ENCODE measurements around the gene OAF.

The OAF gene

GRCh38 chr11:120231963-120232362 is 21.1 kb downstream of the OAF start:
- no CpG with 5 or more reads among the region's 4 CpGs for WGBS (ENCODE audit: insufficient coverage, insufficient read length)
- no peak for DNase-seq (ENCODE audit: low read depth, low spot score)
- no peaks in the 10 kb centered on the region for H3K27me3 ChIP-seq (ENCODE audit: control insufficient read depth, insufficient read depth, low read length)

DNA sequence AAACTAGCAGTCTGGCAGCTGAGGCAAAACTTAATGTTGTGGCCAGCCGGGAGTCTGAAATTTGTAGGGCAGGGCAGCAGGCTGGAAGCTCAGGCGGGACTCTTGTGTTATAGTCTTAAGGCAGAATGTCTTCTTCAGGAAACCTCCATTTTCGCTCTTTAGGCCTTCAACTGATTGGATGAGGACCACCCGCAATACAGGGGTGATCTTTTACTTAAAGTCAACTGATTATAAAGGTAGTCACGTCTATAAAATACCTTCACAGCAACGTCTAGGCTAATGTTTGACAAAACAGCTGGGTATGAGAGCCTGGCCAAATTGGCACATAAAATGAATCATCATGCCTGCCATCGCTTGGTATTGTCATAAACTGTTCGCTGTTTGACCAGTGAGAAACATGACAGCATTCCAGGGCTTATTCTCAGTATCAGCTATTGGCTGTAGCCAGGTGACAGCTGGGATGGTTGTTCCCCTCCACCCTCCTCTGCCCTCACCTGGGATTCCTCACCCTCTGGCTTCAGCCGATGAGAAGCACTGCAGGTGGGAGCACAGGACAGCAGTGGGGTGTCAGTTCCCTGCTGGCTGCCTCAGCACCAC is 22.5 kb downstream of the OAF start:
- no peaks in the 10 kb centered on the region for H3K27me3 ChIP-seq (ENCODE audit: control insufficient read depth, insufficient read depth, low read length)
- no peaks in the 10 kb centered on the region for H3K36me3 ChIP-seq (ENCODE audit: control insufficient read depth, insufficient read depth, low read length)
- DNase-seq (ENCODE audit: low read depth, low spot score) = no peak
- H3K9me3 ChIP-seq (ENCODE audit: control insufficient read depth, insufficient read depth, low read length) = no peaks in the 10 kb centered on the region
- H3K4me3 ChIP-seq (ENCODE audit: low read length) = no peak overlapping the region
- H3K4me1 ChIP-seq (ENCODE audit: control insufficient read depth, insufficient read depth, low read length) = 0 out of 2 replicates have a peak, but pooled peaks cover 2% of the 10 kb centered on the region
- no peak overlapping the region for H3K27ac ChIP-seq (ENCODE audit: low read length)
- no CpG with 5 or more reads among the region's 9 CpGs for WGBS (ENCODE audit: insufficient coverage, insufficient read length)

More at GRCh38 chr11:120231963-120232362, 21.1 kb downstream of the OAF start:
- Histone ChIP-seq H3K4me3 (ENCODE audit: low read length) (no peak overlapping the region), H3K4me1 (ENCODE audit: control insufficient read depth, insufficient read depth, low read length) (0 out of 2 replicates have a peak, but pooled peaks cover 2% of the 10 kb centered on the region), H3K36me3 (ENCODE audit: control insufficient read depth, insufficient read depth, low read length) (no peaks in the 10 kb centered on the region), H3K9me3 (ENCODE audit: control insufficient read depth, insufficient read depth, low read length) (no peaks in the 10 kb centered on the region), H3K27ac (ENCODE audit: low read length) (no peak overlapping the region)

GRCh38 chr11:120235024-120235628 is 24.3 kb downstream of the OAF start:
- DNase-seq (ENCODE audit: low read depth, low spot score) = peak; percentile 78
- Histone ChIP-seq H3K4me3 (ENCODE audit: low read length) (no peak overlapping the region), H3K27me3 (ENCODE audit: control insufficient read depth, insufficient read depth, low read length) (peaks cover 8% of the 10 kb centered on the region), H3K4me1 (ENCODE audit: control insufficient read depth, insufficient read depth, low read length) (peaks cover 2% of the 10 kb centered on the region; the same call in 1 of the 2 replicates), H3K9me3 (ENCODE audit: control insufficient read depth, insufficient read depth, low read length) (no peaks in the 10 kb centered on the region), H3K36me3 (ENCODE audit: control insufficient read depth, insufficient read depth, low read length) (no peaks in the 10 kb centered on the region), H3K27ac (ENCODE audit: low read length) (no peak overlapping the region)
- no CpG with 5 or more reads among the region's 8 CpGs for WGBS (ENCODE audit: insufficient coverage, insufficient read length)

DNA sequence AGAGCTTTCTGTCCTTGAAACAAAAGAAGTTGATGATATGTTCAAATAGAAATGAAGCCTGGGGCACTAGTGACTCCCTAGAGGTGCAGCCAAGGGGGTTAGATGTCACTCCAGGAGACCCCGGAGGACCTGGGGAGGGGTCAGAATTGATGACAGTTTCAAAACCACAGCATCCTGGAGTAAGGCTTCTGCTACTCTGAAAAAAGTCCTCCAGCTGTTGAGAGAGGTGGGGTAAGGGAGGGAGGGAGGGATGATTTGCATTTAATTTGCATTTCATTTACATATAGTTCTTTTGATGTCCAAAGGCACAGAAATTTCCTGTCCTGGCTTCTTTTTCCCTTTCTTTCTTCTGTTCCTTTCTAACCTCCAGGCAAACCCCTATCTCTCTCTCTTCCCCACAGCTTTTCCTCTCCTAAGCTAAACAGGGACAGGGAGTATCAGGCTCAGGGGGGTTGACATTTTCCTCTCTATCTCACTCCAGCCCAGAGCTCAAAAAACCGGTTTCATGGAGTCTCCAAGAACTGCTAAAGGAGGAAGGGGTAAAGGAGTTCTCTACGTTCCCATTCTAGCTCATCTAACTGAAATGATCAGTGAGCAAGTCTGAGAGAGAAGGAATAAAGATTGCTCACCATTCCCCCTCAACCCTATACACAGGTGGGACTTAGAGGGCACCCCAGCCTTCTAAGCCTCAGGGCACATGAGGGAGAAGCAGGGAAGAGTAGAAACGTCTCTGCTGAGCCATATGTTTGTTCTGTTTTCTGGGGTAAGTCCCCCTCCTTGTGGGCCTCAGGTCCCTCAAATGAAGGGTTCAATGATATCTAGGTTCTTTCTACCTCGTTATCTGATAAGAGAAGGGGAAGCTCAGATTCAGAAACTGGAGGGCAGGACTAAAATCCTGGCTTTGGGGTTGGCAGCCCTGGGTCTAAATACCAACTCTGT is 25.6 kb downstream of the OAF start:
- no peak overlapping the region for H3K27ac ChIP-seq (ENCODE audit: low read length)
- H3K27me3 ChIP-seq (ENCODE audit: control insufficient read depth, insufficient read depth, low read length) = peaks cover 8% of the 10 kb centered on the region
- no CpG with 5 or more reads among the region's 5 CpGs for WGBS (ENCODE audit: insufficient coverage, insufficient read length)
- H3K4me3 ChIP-seq (ENCODE audit: low read length) = no peak overlapping the region
- no peaks in the 10 kb centered on the region for H3K36me3 ChIP-seq (ENCODE audit: control insufficient read depth, insufficient read depth, low read length)
- H3K9me3 ChIP-seq (ENCODE audit: control insufficient read depth, insufficient read depth, low read length) = no peaks in the 10 kb centered on the region
- DNase-seq (ENCODE audit: low read depth, low spot score) = no peak
- H3K4me1 ChIP-seq (ENCODE audit: control insufficient read depth, insufficient read depth, low read length) = peaks cover 2% of the 10 kb centered on the region; the same call in 1 of the 2 replicates

DNA sequence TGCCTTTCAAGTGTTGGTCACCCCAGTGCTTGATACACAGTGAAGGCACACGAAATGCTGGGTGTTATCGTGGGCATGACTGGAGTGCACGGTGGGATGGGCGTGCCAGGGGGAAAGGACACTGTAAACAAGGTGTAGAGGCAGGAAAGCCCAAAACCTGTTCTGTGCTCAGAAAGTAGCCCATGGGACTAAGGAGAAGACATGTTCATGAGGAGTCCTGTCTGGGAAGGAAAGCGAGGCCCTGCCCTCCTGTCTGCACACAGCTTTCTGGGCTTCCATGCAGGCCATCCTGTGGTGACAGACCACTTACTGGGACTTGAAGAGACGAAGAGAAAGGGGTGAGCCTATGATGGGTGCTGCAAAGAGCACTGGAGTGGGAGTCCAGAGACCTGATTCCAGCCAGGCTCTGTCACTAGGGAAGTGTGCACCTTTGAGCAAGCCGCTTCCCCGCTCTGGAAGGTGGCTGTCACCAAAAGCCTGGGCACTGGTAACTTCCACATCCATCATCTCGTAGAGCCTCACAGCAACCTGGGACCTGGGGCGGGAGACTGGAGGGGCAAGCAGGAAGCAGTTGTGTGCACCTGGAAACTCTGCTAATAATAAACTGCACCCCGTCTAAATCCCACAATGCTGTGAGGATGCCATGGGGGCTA is 28.3 kb downstream of the OAF start:
- no peaks in the 10 kb centered on the region for H3K36me3 ChIP-seq (ENCODE audit: control insufficient read depth, insufficient read depth, low read length)
- H3K9me3 ChIP-seq (ENCODE audit: control insufficient read depth, insufficient read depth, low read length) = no peaks in the 10 kb centered on the region
- no peak overlapping the region for H3K4me3 ChIP-seq (ENCODE audit: low read length)
- H3K27ac ChIP-seq (ENCODE audit: low read length) = no peak overlapping the region
- no peak for DNase-seq (ENCODE audit: low read depth, low spot score)
- no CpG with 5 or more reads among the region's 11 CpGs for WGBS (ENCODE audit: insufficient coverage, insufficient read length)
- peaks cover 8% of the 10 kb centered on the region for H3K27me3 ChIP-seq (ENCODE audit: control insufficient read depth, insufficient read depth, low read length)
- peaks cover 2% of the 10 kb centered on the region; the same call in 1 of the 2 replicates for H3K4me1 ChIP-seq (ENCODE audit: control insufficient read depth, insufficient read depth, low read length)

DNA sequence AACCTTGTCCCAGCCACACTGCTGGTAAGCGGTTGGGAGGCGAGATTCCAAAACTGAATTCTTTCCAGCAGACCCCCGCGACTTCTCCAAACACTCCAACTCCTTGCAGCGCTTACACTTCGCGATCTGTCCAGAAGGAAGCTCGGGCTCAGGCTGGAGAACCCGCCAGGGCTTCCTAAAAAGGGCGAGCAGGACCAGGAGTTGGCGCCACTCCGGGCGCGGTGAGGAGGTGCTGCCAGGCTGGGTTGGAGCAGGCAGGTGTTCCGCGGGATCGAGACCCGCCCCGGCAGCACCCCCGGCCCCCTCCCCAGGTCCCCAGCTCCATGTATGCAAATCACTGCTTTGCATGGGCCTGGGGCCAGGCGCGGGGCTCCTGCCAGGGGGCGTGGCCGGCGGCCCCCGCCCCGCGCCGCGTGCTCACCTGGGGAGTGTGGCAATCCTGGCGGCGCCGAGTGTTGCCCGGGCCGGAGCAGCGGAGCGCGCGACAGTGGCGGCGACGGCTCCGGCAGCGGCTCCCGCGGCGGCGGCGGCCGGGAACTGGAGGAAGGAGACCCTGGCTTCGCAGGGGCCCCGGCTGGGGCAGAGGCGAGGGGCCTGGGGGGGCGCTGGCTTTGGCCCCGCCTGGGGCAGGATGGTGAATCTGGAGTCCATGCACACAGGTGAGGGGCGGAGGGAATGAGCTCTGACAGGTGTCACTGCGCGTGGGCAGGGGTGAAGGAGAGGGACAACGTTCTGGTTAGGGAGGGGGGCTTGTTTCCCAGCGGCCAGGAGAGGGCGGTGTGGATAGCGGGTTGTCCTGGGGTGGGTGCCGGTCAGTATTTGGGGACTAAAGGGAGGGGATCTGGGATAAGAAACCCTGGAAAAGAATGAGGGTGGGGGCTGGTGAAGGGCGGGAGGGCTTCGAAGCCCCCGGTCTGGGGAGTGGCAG is 29.1 kb downstream of the OAF start, which contains the start of gene POU2F3:
Gene POU2F3 (plus strand): TSS at position 428 of the 928 bp plus-strand sequence. CDS start 204 bp downstream, at position 632.
- no peaks in the 10 kb centered on the region for H3K36me3 ChIP-seq (ENCODE audit: control insufficient read depth, insufficient read depth, low read length)
- H3K27ac ChIP-seq (ENCODE audit: low read length) = no peak within 1 kb of the TSS
- H3K9me3 ChIP-seq (ENCODE audit: control insufficient read depth, insufficient read depth, low read length) = no peaks in the 10 kb centered on the region
- H3K4me3 ChIP-seq (ENCODE audit: low read length) = peak within 1 kb of the TSS; percentile 36; the same call in 1 of the 2 replicates
- peaks cover 8% of the 10 kb centered on the region for H3K27me3 ChIP-seq (ENCODE audit: control insufficient read depth, insufficient read depth, low read length)
- peaks cover 4% of the 10 kb centered on the region for H3K4me1 ChIP-seq (ENCODE audit: control insufficient read depth, insufficient read depth, low read length)
- no CpG with 5 or more reads among the region's 66 CpGs for WGBS (ENCODE audit: insufficient coverage, insufficient read length)
- DNase-seq (ENCODE audit: low read depth, low spot score) = no peak

DNA sequence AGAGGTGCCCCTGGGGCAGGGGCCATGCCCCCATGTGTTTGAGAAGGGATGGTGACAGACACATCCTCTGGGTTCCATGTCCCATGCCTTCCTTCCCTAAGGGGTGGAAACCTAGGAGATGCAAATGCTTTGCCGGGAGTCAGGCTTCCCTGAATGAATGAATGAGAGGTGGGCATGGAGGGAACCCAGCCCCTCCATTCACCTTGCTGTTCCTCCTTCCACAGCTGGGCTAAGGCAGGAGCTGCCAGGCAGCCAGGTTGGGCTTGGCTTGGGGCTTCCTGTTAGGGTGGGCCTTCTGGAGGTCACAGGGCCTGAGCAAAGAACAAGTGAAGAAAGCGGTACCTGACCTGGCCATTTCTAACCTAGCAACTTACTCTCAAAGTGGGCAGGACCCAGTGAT is 30.0 kb downstream of the OAF start:
- no peaks in the 10 kb centered on the region for H3K9me3 ChIP-seq (ENCODE audit: control insufficient read depth, insufficient read depth, low read length)
- H3K27me3 ChIP-seq (ENCODE audit: control insufficient read depth, insufficient read depth, low read length) = peaks cover 8% of the 10 kb centered on the region
- no peaks in the 10 kb centered on the region for H3K36me3 ChIP-seq (ENCODE audit: control insufficient read depth, insufficient read depth, low read length)
- H3K4me1 ChIP-seq (ENCODE audit: control insufficient read depth, insufficient read depth, low read length) = peaks cover 5% of the 10 kb centered on the region
- H3K4me3 ChIP-seq (ENCODE audit: low read length) = no peak overlapping the region
- WGBS (ENCODE audit: insufficient coverage, insufficient read length) = no CpG with 5 or more reads among the region's 2 CpGs
- no peak for DNase-seq (ENCODE audit: low read depth, low spot score)
- no peak overlapping the region for H3K27ac ChIP-seq (ENCODE audit: low read length)

DNA sequence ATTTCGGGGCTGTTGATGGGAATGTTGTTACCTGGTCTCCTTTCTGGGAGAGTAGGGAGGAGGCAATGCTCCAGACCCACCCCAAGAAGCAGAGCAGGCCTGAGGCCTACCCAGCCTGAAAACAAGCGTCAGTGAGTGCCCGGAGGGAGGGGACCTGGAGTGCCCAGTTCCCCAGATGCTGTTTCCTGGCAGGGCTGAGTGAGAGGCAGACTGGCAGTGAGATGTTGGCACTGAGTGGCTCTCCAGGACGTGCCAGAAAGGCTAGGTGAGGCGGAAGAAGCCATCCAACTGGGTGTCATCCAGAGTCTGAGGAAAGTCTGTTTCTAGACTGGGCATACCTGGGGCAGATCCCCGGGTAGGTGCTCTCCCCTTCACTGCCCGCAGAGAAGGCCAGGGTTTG is 30.4 kb downstream of the OAF start:
- no CpG with 5 or more reads among the region's 7 CpGs for WGBS (ENCODE audit: insufficient coverage, insufficient read length)
- H3K4me3 ChIP-seq (ENCODE audit: low read length) = no peak overlapping the region
- DNase-seq (ENCODE audit: low read depth, low spot score) = no peak
- no peaks in the 10 kb centered on the region for H3K36me3 ChIP-seq (ENCODE audit: control insufficient read depth, insufficient read depth, low read length)
- H3K27me3 ChIP-seq (ENCODE audit: control insufficient read depth, insufficient read depth, low read length) = peaks cover 8% of the 10 kb centered on the region
- H3K9me3 ChIP-seq (ENCODE audit: control insufficient read depth, insufficient read depth, low read length) = no peaks in the 10 kb centered on the region
- no peak overlapping the region for H3K27ac ChIP-seq (ENCODE audit: low read length)
- peaks cover 5% of the 10 kb centered on the region for H3K4me1 ChIP-seq (ENCODE audit: control insufficient read depth, insufficient read depth, low read length)

DNA sequence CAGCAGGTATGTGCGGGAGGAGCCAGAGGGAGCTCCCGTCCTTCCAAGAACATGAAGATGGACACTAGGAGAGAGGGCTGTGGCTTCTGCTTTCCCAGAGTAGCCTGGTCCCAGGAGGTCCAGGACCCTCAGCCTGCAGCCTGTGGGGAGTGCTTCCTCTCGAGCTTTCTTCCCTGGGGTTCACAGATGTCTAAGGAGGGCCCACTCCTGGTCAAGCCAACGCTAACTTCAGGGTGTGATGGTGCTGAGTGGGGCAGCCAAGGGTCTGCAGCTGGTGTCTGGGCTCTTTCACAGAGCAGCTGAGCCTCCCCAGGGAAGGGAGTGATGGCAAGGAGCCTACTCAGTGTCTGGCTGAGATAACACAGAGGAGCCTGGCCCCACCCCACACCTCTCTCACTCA is 32.4 kb downstream of the OAF start:
- Histone ChIP-seq H3K9me3 (ENCODE audit: control insufficient read depth, insufficient read depth, low read length) (no peaks in the 10 kb centered on the region), H3K27me3 (ENCODE audit: control insufficient read depth, insufficient read depth, low read length) (peaks cover 8% of the 10 kb centered on the region), H3K27ac (ENCODE audit: low read length) (no peak overlapping the region), H3K36me3 (ENCODE audit: control insufficient read depth, insufficient read depth, low read length) (no peaks in the 10 kb centered on the region), H3K4me3 (ENCODE audit: low read length) (no peak overlapping the region), H3K4me1 (ENCODE audit: control insufficient read depth, insufficient read depth, low read length) (peaks cover 5% of the 10 kb centered on the region)
- DNase-seq (ENCODE audit: low read depth, low spot score) = no peak
- WGBS (ENCODE audit: insufficient coverage, insufficient read length) = no CpG with 5 or more reads among the region's 4 CpGs

Data from iPS DF 6.9 (cell line).